ENCODE data around the gene COG7. TPM values are rescaled to one million over a fixed set of nuclear protein-coding genes. Genes with fewer than 3 reads are reported as not detected.

The COG7 gene
- total RNA-seq, 4 donors from 2014 or later, result 20.1 to 81.7 (median 50.4) TPM

GRCh38 chr16:23345237-23345636 is 107.8 kb downstream of the COG7 start:
- no peak for TF ChIP-seq CTCF (IDR thresholded peaks at IDR 0.05)
- no peak for TF ChIP-seq POLR2A (IDR thresholded peaks at IDR 0.05)
- DNase-seq, result no peak
- Histone ChIP-seq H3K4me3 (no peak overlapping the region), H3K27me3 (no peaks in the 10 kb centered on the region), H3K9me3 (no peaks in the 10 kb centered on the region), H3K27ac (no peak overlapping the region), H3K4me1 (no peaks in the 10 kb centered on the region), H3K36me3 (no peaks in the 10 kb centered on the region)

GRCh38 chr16:23343643-23344612 is 109.1 kb downstream of the COG7 start:
- Histone ChIP-seq H3K4me1 (no peaks in the 10 kb centered on the region), H3K4me3 (no peak overlapping the region), H3K36me3 (no peaks in the 10 kb centered on the region), H3K9me3 (no peaks in the 10 kb centered on the region), H3K27me3 (no peaks in the 10 kb centered on the region), H3K27ac (no peak overlapping the region)
- TF ChIP-seq CTCF (IDR thresholded peaks at IDR 0.05) (no peak), POLR2A (IDR thresholded peaks at IDR 0.05) (no peak)
- no peak for DNase-seq

- Histone ChIP-seq H3K27ac (no peak overlapping the region), H3K4me3 (no peak overlapping the region), H3K36me3 (no peaks in the 10 kb centered on the region), H3K4me1 (no peaks in the 10 kb centered on the region), H3K9me3 (no peaks in the 10 kb centered on the region), H3K27me3 (no peaks in the 10 kb centered on the region)
- TF ChIP-seq POLR2A (IDR thresholded peaks at IDR 0.05), result no peak
- no peak for TF ChIP-seq CTCF (IDR thresholded peaks at IDR 0.05)
- no peak for DNase-seq
Measured at GRCh38 chr16:23342083-23342640, 110.8 kb downstream of the COG7 start.

- no peak for TF ChIP-seq CTCF (IDR thresholded peaks at IDR 0.05)
- no peak for TF ChIP-seq POLR2A (IDR thresholded peaks at IDR 0.05)
- Histone ChIP-seq H3K9me3 (no peaks in the 10 kb centered on the region), H3K36me3 (no peaks in the 10 kb centered on the region), H3K4me1 (peaks cover 0 to 5% (median 0%) of the 10 kb centered on the region in 4 donors), H3K27ac (no peak overlapping the region), H3K27me3 (no peaks in the 10 kb centered on the region), H3K4me3 (no peak overlapping the region)
- no peak for DNase-seq
Measured at GRCh38 chr16:23339787-23340186, 113.2 kb downstream of the COG7 start.

Small RNAs within 50 kb of the gene (small RNA-seq; reads per million reads assigned to genes)
- 0 reads per million in 2 donors for gene RF00072

Other genes with a start within 250 kb of the COG7 start
- gene SCNN1B, start 150.9 kb downstream of the COG7 start, total RNA-seq, result 1 to 10 TPM in 3 of 4 donors, not detected in 1; 4.3 to 9.6 (median 6.6) TPM
- 100 to 1,000 TPM in 1 of 4 donors, 10 to 100 TPM in 3; 13.8 to 254 (median 54.7) TPM for gene GGA2, start 57.3 kb upstream of the COG7 start, total RNA-seq
- gene EARS2, start 104.2 kb upstream of the COG7 start, total RNA-seq, result 10 to 100 TPM; 13.8 to 37.4 (median 28.0) TPM
- 10 to 100 TPM; 19.4 to 90.8 (median 37.9) TPM for gene UBFD1, start 104.5 kb upstream of the COG7 start, total RNA-seq
- gene NDUFAB1, start 143.1 kb upstream of the COG7 start, total RNA-seq, result 100 to 1,000 TPM in 1 of 4 donors, 10 to 100 TPM in 3; 49.4 to 115 (median 92.8) TPM
- 10 to 100 TPM; 15.6 to 27.8 (median 19.3) TPM for gene PALB2, start 188.1 kb upstream of the COG7 start, total RNA-seq
- 10 to 100 TPM; 14.9 to 58.0 (median 39.2) TPM for gene DCTN5, start 188.3 kb upstream of the COG7 start, total RNA-seq
- gene PLK1, start 225.7 kb upstream of the COG7 start, total RNA-seq, result 10 to 100 TPM; 10.9 to 40.4 (median 11.9) TPM

All from Peyer's patch (tissue), 4 donors.